CD4-positive, CD25-positive, alpha-beta regulatory T cell (primary cell): ENCODE results near the gene SIPA1L3. TPM values are rescaled to one million over a fixed set of nuclear protein-coding genes. Genes with fewer than 3 reads are reported as not detected.

ENCODE experiments used
- ATAC-seq, 2 donors: fragments of 150-1000 bp; cut with Tn5 transposase; one replicate each; pipeline ENCODE4 v1.10.0; 2021; ENCODE audit warnings: low read depth in 2 of 2, moderate number of reproducible peaks in 2 of 2, moderate library complexity in 1 of 2
- DNase-seq, 3 donors: peaks; one replicate each; pipeline versions ENCODE4 v3.0.0 to v3.0.0-alpha.2; 2012 to 2022; ENCODE audit warnings: mixed read lengths in 1 of 3
- H3K27ac ChIP-seq: one replicate; pipeline ENCODE4 v1.7.0; 2013; ENCODE audit warnings: mild to moderate bottlenecking, low read length; ENCODE audit not compliant: insufficient read depth, poor library complexity, severe bottlenecking
- H3K27me3 ChIP-seq: one replicate; pipeline ENCODE4 v1.7.0; 2013; ENCODE audit warnings: low read length; ENCODE audit not compliant: control insufficient read depth, insufficient read depth
- H3K36me3 ChIP-seq: one replicate; pipeline ENCODE4 v1.7.0; 2013; ENCODE audit warnings: mild to moderate bottlenecking, low read length, moderate library complexity; ENCODE audit not compliant: control insufficient read depth, insufficient read depth
- H3K4me1 ChIP-seq: 2 replicates; pipeline ENCODE4 v1.7.0; 2013; ENCODE audit warnings: mild to moderate bottlenecking, low read length; ENCODE audit not compliant: insufficient read depth, control insufficient read depth, poor library complexity, severe bottlenecking
- H3K4me3 ChIP-seq: one replicate; pipeline ENCODE4 v1.7.0; 2013; ENCODE audit warnings: low read depth, mild to moderate bottlenecking, low read length, moderate library complexity
- H3K9me3 ChIP-seq, 2 experiments: 1 replicate in 1 of 2; 2 replicates in 1 of 2; pipeline ENCODE4 v1.7.0; 2013; ENCODE audit warnings: low read length in 2 of 2, mild to moderate bottlenecking in 1 of 2, moderate library complexity in 1 of 2; ENCODE audit not compliant: control insufficient read depth in 2 of 2
- H3K27ac Mint-ChIP-seq, 3 donors: one replicate each; pipeline ENCODE4 v1.8.0; 2020 to 2022; ENCODE audit warnings: mild to moderate bottlenecking in 3 of 3, mixed read lengths in 3 of 3, moderate library complexity in 2 of 3
- H3K27me3 Mint-ChIP-seq: one replicate; pipeline ENCODE4 v1.8.0; 2022; ENCODE audit warnings: mild to moderate bottlenecking, mixed read lengths
- H3K36me3 Mint-ChIP-seq: one replicate; pipeline ENCODE4 v1.8.0; 2020; ENCODE audit warnings: mixed read lengths
- H3K4me1 Mint-ChIP-seq, 4 donors: one replicate each; pipeline ENCODE4 v1.8.0; 2020 to 2022; ENCODE audit warnings: mixed read lengths in 4 of 4, mild to moderate bottlenecking in 1 of 4
- H3K4me3 Mint-ChIP-seq, 4 donors: one replicate each; pipeline ENCODE4 v1.8.0; 2020 to 2022; ENCODE audit warnings: mild to moderate bottlenecking in 4 of 4, mixed read lengths in 4 of 4, moderate library complexity in 3 of 4
- H3K9me3 Mint-ChIP-seq, 7 donors: one replicate each; pipeline ENCODE4 v1.8.0; 2020 to 2022; ENCODE audit warnings: mixed read lengths in 7 of 7, mild to moderate bottlenecking in 3 of 7, moderate library complexity in 2 of 7
- polyA plus RNA-seq, 4 donors: library from polyadenylated mRNA; unstranded; fragments of 300-500 nt; fragmentation: Illumina TruSeq; gene quantifications; one replicate each; pipeline ENCODE4 v1.2.3, GENCODE V29; 2021
- total RNA-seq: library from RNA; stranded (reverse); gene quantifications from one replicate; pipeline ENCODE4 v1.2.3, GENCODE V29; 2022

The SIPA1L3 gene
- total and polyA plus RNA-seq, 5 donors from 2014 or later = 0.41 to 27.6 (median 1.7) TPM

GRCh38 chr19:38252941-38253691 lies 346.1 kb downstream of the SIPA1L3 start:
- Histone ChIP-seq H3K27me3 (peaks cover 2% of the 10 kb centered on the region), H3K9me3 (no peaks in the 10 kb centered on the region), H3K4me1 (peaks cover 4% of the 10 kb centered on the region), H3K36me3 (no peaks in the 10 kb centered on the region), H3K4me3 (no peak overlapping the region), H3K27ac (no peak overlapping the region)
- no peaks in the 10 kb centered on the region for H3K9me3 Mint-ChIP-seq
- no peaks in the 10 kb centered on the region for H3K36me3 Mint-ChIP-seq
- no peak overlapping the region for H3K4me3 Mint-ChIP-seq
- ATAC-seq (no peak), DNase-seq (no peak)
- peaks cover 0 to 8% (median 6%) of the 10 kb centered on the region in 4 donors for H3K4me1 Mint-ChIP-seq
- H3K27me3 Mint-ChIP-seq = peaks cover 30% of the 10 kb centered on the region
- H3K27ac Mint-ChIP-seq = no peak overlapping the region

- Mint-ChIP-seq H3K4me1 (peaks cover 0 to 8% (median 6%) of the 10 kb centered on the region in 4 donors), H3K27me3 (peaks cover 33% of the 10 kb centered on the region), H3K27ac (no peak overlapping the region), H3K36me3 (no peaks in the 10 kb centered on the region), H3K9me3 (no peaks in the 10 kb centered on the region), H3K4me3 (no peak overlapping the region)
- no peak for ATAC-seq
- no peak for DNase-seq
- H3K36me3 ChIP-seq = no peaks in the 10 kb centered on the region
- peaks cover 4% of the 10 kb centered on the region for H3K4me1 ChIP-seq
- peaks cover 2% of the 10 kb centered on the region for H3K27me3 ChIP-seq
- H3K9me3 ChIP-seq = no peaks in the 10 kb centered on the region
- H3K27ac ChIP-seq = no peak overlapping the region
- no peak overlapping the region for H3K4me3 ChIP-seq
Observed at GRCh38 chr19:38253788-38254187, 346.8 kb downstream of the SIPA1L3 start.

DNA sequence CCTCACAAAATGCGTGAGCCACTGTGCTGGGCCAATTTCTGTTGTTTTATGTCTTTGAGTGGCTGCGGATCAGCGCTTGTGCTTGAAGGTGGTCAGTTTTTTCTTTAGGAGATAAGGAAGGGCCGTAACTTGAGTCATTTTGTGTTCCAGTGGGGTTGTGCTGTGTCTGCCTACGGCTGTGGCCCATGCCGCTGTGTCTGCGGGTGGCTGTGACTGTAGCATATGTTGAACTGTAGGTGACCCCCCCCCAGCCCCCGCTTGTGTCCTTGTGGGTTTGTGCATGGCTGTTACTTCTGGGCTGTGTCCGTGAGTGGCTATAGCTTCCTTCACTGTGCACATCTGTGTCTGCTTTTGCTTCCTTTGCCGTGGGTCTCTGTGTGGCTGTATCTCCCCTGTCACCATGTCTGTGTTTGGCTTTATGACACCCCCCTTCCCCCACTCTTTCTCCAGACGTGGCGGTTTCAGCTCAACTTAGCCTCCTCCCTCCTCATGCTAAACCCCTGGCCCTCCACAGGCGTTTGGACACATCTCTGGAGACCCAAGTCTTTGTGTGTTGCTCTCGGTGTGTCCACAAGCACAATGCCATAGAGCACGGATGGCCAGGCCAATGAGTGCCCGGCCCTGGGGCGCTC lies 348.5 kb downstream of the SIPA1L3 start:
- ATAC-seq (no peak), DNase-seq (no peak)
- Mint-ChIP-seq H3K9me3 (no peaks in the 10 kb centered on the region), H3K36me3 (no peaks in the 10 kb centered on the region), H3K27ac (no peak overlapping the region), H3K27me3 (peaks cover 33% of the 10 kb centered on the region), H3K4me1 (peaks cover 0 to 8% (median 6%) of the 10 kb centered on the region in 4 donors), H3K4me3 (no peak overlapping the region)
- Histone ChIP-seq H3K4me3 (no peak overlapping the region), H3K4me1 (peaks cover 4% of the 10 kb centered on the region), H3K27ac (no peak overlapping the region), H3K36me3 (no peaks in the 10 kb centered on the region), H3K27me3 (peaks cover 2% of the 10 kb centered on the region), H3K9me3 (no peaks in the 10 kb centered on the region)

Other genes starting within 250 kb of the SIPA1L3 start
- gene ZNF607, start 187.4 kb upstream of the SIPA1L3 start, total RNA-seq = 5.5 TPM
- 1 to 10 TPM; 2.2 to 7.7 (median 4.3) TPM for gene ZNF607, start 187.4 kb upstream of the SIPA1L3 start, polyA plus RNA-seq
- 6.0 TPM for gene ZNF573, start 127.6 kb upstream of the SIPA1L3 start, total RNA-seq
- gene ZNF573, start 127.6 kb upstream of the SIPA1L3 start, polyA plus RNA-seq = 10 to 100 TPM in 1 of 4 donors, 1 to 10 TPM in 3; 4.6 to 15.0 (median 8.1) TPM
- not detected for gene WDR87, start 614 bp upstream of the SIPA1L3 start, total RNA-seq
- not detected for gene WDR87, start 614 bp upstream of the SIPA1L3 start, polyA plus RNA-seq